WTC11 (cell line): Measurements from ENCODE around the gene RSPH3. TPM values are rescaled to one million over a fixed set of nuclear protein-coding genes. Genes with fewer than 3 reads are reported as not detected.
"Not testable (repeated sequence)": the region's sequence is repeated elsewhere in the genome, so short reads cannot be mapped to it uniquely, and the experiment has no call there.

ENCODE experiments used
- ATAC-seq: fragments of 200-7000 bp; cut with Tn5 transposase; 2 replicates; pipeline ENCODE4 v1.10.0; 2021; ENCODE audit warnings: mild to moderate bottlenecking, moderate library complexity
- CTCF ChIA-PET: fragments of 300-600 bp; sonication (Branson Sonifier 250); formaldehyde crosslinking; loops from one replicate; lab custom pipeline; 2021; ENCODE audit warnings: antibody characterized with exemption; lab: Charles Lee
- POLR2A ChIA-PET: fragments of 350-600 bp; sonication (Branson Sonifier 250); formaldehyde crosslinking; loops from one replicate; lab custom pipeline; 2021; ENCODE audit warnings: antibody characterized with exemption; lab: Charles Lee
- DNase-seq: peaks from one replicate; pipeline ENCODE4 v3.0.0; 2021; ENCODE audit warnings: low spot score
- H3K27ac Mint-ChIP-seq: 2 replicates; pipeline ENCODE4 v1.8.0; 2021; ENCODE audit warnings: mixed read lengths
- H3K27me3 Mint-ChIP-seq: 2 replicates; pipeline ENCODE4 v1.8.0; 2021; ENCODE audit warnings: low read depth, mild to moderate bottlenecking, moderate library complexity, mixed read lengths
- H3K36me3 Mint-ChIP-seq: 2 replicates; pipeline ENCODE4 v1.8.0; 2021; ENCODE audit warnings: mixed read lengths
- H3K4me1 Mint-ChIP-seq: 2 replicates; pipeline ENCODE4 v1.8.0; 2022; ENCODE audit warnings: mixed read lengths
- H3K4me3 Mint-ChIP-seq: 2 replicates; pipeline ENCODE4 v1.8.0; 2021; ENCODE audit warnings: mild to moderate bottlenecking, moderate library complexity, mixed read lengths
- H3K9me3 Mint-ChIP-seq: 2 replicates; pipeline ENCODE4 v1.8.0; 2021; ENCODE audit warnings: mixed read lengths
- ATF1 ChIP-seq: sonication (generic); formaldehyde crosslinking; IDR thresholded peaks from 2 replicates; pipeline ENCODE4 v1.8.1; 2023; ENCODE audit warnings: mild to moderate bottlenecking, moderate library complexity, missing genetic modification reagents
- ELF4 ChIP-seq: sonication (generic); formaldehyde crosslinking; IDR thresholded peaks from 2 replicates; pipeline ENCODE4 v1.8.1; 2022; ENCODE audit warnings: low read depth, mild to moderate bottlenecking, moderate library complexity, missing genetic modification reagents
- HMGA2 ChIP-seq: fragments of 250-450 bp; sonication (Bioruptor Pico); IDR thresholded peaks from 2 replicates; pipeline ENCODE4 v1.4.0; 2021; ENCODE audit warnings: mild to moderate bottlenecking, moderate library complexity
- IRF2 ChIP-seq: sonication (generic); formaldehyde crosslinking; IDR thresholded peaks from 2 replicates; pipeline ENCODE4 v1.8.0; 2022; ENCODE audit warnings: low read depth, missing genetic modification reagents, borderline replicate concordance
- PRDM15 ChIP-seq: sonication (generic); formaldehyde crosslinking; IDR thresholded peaks from 2 replicates; pipeline ENCODE4 v1.8.0; 2022; ENCODE audit warnings: missing genetic modification reagents
- SOX15 ChIP-seq: fragments of 250-450 bp; sonication (Bioruptor Pico); IDR thresholded peaks from 2 replicates; pipeline ENCODE4 v1.9.0; 2021; ENCODE audit warnings: mild to moderate bottlenecking
- STAT6 ChIP-seq: sonication (generic); formaldehyde crosslinking; conservative IDR thresholded peaks from 2 replicates; pipeline ENCODE4 v1.8.1; 2023; ENCODE audit warnings: mild to moderate bottlenecking, low read depth, missing genetic modification reagents, moderate library complexity
- ZBTB21 ChIP-seq: sonication (generic); formaldehyde crosslinking; IDR thresholded peaks from 2 replicates; pipeline ENCODE4 v1.8.1; 2023; ENCODE audit warnings: mild to moderate bottlenecking, missing genetic modification reagents, borderline replicate concordance
- ZMAT4 ChIP-seq: fragments of 250-450 bp; sonication (Bioruptor Pico); IDR thresholded peaks from 2 replicates; pipeline ENCODE4 v1.9.0; 2021; ENCODE audit warnings: mild to moderate bottlenecking
- ZNF138 ChIP-seq: sonication (generic); formaldehyde crosslinking; conservative IDR thresholded peaks from 2 replicates; pipeline ENCODE4 v1.8.1; 2022; ENCODE audit warnings: mild to moderate bottlenecking, moderate library complexity, missing genetic modification reagents
- ZNF263 ChIP-seq: sonication (generic); formaldehyde crosslinking; IDR thresholded peaks from 2 replicates; pipeline ENCODE4 v1.8.1; 2022; ENCODE audit warnings: low read depth, mild to moderate bottlenecking, moderate library complexity, missing genetic modification reagents
- total RNA-seq: library from RNA; stranded (reverse); gene quantifications from 3 replicates; pipeline ENCODE4 v1.2.3, GENCODE V29; 2021

The RSPH3 gene
- total RNA-seq, 1 experiment from 2014 or later: 3.2 TPM

GRCh38 chr6:159038914-159039884 lies 39.2 kb upstream of the RSPH3 start:
- DNase-seq (no peak), ATAC-seq (no peak)
- ChIA-PET POLR2A (interaction anchor here (0.6 kb wide), 1 partner anchor 150 kb away, joined by 3 read pairs; no protein-coding TSS in a partner anchor), CTCF (interaction anchor here (1.3 to 7.6 kb wide), 3 partner anchors 31 to 96 kb away, joined by 4 to 92 read pairs (median 5); no protein-coding TSS in a partner anchor)
- Mint-ChIP-seq H3K4me3 (no peak overlapping the region), H3K9me3 (no peaks in the 10 kb centered on the region), H3K4me1 (peaks cover 15% of the 10 kb centered on the region), H3K27ac (no peak overlapping the region), H3K27me3 (no peaks in the 10 kb centered on the region), H3K36me3 (no peaks in the 10 kb centered on the region)
- no peak for TF ChIP-seq ZNF138 (CRISPR knock-in tag)

DNA sequence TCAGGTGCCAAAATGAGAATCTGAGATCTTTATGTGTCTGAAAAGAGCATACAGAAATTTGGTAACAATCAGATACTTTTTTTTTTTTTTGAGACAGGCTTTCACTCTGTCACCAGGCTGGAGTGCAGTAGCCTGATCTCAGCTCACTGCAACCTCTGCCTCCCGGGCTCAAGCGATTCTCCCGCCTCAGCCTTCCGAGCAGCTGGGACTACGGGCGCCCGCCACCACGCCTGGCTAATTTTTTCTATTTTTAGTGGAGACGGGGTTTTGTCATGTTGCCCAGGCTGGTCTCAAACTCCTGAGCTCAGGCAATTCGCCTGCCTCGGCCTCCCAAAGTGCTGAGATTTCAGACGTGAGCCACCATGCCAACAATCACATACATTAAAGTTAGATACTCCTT lies 38.3 kb upstream of the RSPH3 start:
- H3K36me3 Mint-ChIP-seq, H3K27ac Mint-ChIP-seq, ATAC-seq, H3K9me3 Mint-ChIP-seq, H3K27me3 Mint-ChIP-seq, H3K4me3 Mint-ChIP-seq, DNase-seq: not testable (repeated sequence)
- peaks cover 15% of the 10 kb centered on the region for H3K4me1 Mint-ChIP-seq
- ChIA-PET CTCF (interaction anchor here (0.7 to 7.6 kb wide), 2 partner anchors 96 to 160 kb away, joined by 7 to 92 read pairs; no protein-coding TSS in a partner anchor), POLR2A (interaction anchor here (0.6 kb wide), 1 partner anchor 151 kb away, joined by 3 read pairs; no protein-coding TSS in a partner anchor)

DNA sequence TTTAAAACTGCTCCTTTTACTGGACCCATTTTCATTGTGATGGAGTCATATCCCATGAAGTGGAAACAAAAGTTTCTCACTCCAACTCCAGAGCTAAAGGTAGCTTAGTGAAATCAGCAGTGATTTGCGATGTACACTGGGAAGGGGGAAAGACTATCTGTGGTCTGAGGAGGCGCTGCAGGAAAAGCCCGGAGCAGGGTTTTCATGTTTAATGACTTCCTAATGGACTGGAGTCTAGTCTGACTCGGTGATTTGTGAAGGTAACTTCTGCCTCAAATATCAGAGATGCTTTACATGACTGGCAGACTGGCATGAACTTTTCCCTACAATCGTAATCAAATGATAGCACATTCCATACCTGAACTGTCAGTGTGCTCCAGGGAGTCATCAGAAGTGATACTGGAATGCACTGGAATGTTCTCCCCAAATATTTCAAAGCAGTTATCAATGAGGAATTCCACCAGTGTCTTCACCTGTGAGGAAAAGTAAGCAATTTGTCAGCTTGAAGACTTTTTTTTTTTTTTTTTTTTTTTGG lies 37.8 kb upstream of the RSPH3 start:
- Mint-ChIP-seq H3K27ac (no peak overlapping the region), H3K9me3 (no peaks in the 10 kb centered on the region), H3K4me1 (peaks cover 11% of the 10 kb centered on the region), H3K27me3 (no peaks in the 10 kb centered on the region), H3K36me3 (no peaks in the 10 kb centered on the region), H3K4me3 (no peak overlapping the region)
- POLR2A ChIA-PET: no interaction called here
- DNase-seq (no peak), ATAC-seq (no peak)
- TF ChIP-seq HMGA2 (CRISPR knock-in tag) (no peak), ZMAT4 (CRISPR knock-in tag) (no peak), ZNF263 (CRISPR knock-in tag) (no peak), PRDM15 (peak; percentile 90)
- CTCF ChIA-PET: interaction anchor here (0.7 to 7.6 kb wide), 3 partner anchors 66 to 160 kb away, joined by 7 to 92 read pairs (median 14); no protein-coding TSS in a partner anchor

DNA sequence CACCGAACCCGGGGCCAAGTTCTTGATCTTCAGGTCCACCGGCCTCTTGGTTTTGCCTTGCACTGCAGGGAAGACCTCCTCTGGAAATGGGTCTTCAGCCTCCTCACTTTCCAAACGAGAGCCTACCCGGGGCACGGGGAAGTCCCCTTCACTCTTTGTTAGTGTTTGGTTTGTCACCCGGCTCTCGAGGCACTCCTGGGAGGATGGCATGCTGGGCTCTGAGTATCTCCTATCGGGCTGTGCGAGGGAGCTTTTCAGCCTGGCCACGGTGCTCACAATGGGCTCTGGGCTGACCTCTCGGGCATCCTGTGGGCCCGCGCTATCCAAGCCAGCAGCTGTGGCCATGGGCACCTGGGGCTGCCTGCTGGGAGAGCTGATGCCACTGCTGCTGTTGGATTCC lies 36.7 kb upstream of the RSPH3 start:
- no peak for ATAC-seq
- H3K27me3 Mint-ChIP-seq: no peaks in the 10 kb centered on the region
- H3K4me3 Mint-ChIP-seq: no peak overlapping the region
- no peaks in the 10 kb centered on the region for H3K36me3 Mint-ChIP-seq
- TF ChIP-seq ELF4 (no peak), ZNF263 (CRISPR knock-in tag) (no peak), SOX15 (CRISPR knock-in tag) (no peak)
- TF ChIP-seq, all 79 proteins: peak for 0
- no peaks in the 10 kb centered on the region for H3K9me3 Mint-ChIP-seq
- CTCF ChIA-PET: interaction anchor here (2.5 kb wide), 1 partner anchor 67 kb away, joined by 14 read pairs; no protein-coding TSS in a partner anchor
- POLR2A ChIA-PET: no interaction called here
- H3K4me1 Mint-ChIP-seq: peaks cover under 1% of the 10 kb centered on the region; the same call in 1 of the 2 replicates
- H3K27ac Mint-ChIP-seq: no peak overlapping the region
- DNase-seq: no peak

DNA sequence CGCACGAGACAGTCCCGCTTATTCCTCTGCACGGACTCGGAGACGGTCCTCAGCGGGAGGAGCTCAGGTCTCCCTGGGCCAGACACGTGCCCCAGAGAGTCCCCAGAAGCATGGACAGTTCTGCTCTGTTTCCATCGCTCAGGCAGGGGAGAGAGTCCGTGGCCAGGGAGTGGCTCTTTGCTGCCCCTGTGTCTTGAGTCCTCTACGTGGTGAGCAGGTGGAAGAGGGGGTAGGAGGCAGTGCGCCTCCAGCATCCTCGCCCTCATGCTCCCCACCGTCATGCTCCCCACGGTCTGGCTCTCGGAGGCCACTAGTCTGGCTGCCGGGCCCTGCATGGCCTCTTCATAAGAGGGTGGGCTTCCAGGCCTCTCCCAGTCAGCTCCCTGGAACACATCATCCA lies 35.9 kb upstream of the RSPH3 start:
- H3K36me3 Mint-ChIP-seq: no peaks in the 10 kb centered on the region
- H3K4me3 Mint-ChIP-seq: no peak overlapping the region
- H3K4me1 Mint-ChIP-seq: no peaks in the 10 kb centered on the region
- POLR2A ChIA-PET: no interaction called here
- no peak overlapping the region for H3K27ac Mint-ChIP-seq
- H3K27me3 Mint-ChIP-seq: no peaks in the 10 kb centered on the region
- CTCF ChIA-PET: interaction anchor here (0.5 to 2.5 kb wide), 3 partner anchors 68 to 1291 kb away, joined by 4 to 14 read pairs (median 4); no protein-coding TSS in a partner anchor
- no peaks in the 10 kb centered on the region for H3K9me3 Mint-ChIP-seq
- ATAC-seq: 0 out of 2 replicates have a peak, but pooled peaks have one; percentile 38
- no peak for DNase-seq
- TF ChIP-seq IRF2 (CRISPR knock-in tag): no peak
- no peak for TF ChIP-seq HMGA2 (CRISPR knock-in tag)
- no peak for TF ChIP-seq ATF1 (CRISPR knock-in tag)
- no peak for TF ChIP-seq STAT6
- TF ChIP-seq ZBTB21 (CRISPR knock-in tag): no peak
